Endothelial cell of hepatic sinusoid (primary cell): Measurements from ENCODE around the gene ELMO1.

ENCODE experiments used
- in situ Hi-C: cut with HindIII; loops from 2 replicates; pipeline ENCODE4 v1.10.0; 2017; ENCODE audit warnings: low sequenced_read_pairs

The ELMO1 gene

DNA sequence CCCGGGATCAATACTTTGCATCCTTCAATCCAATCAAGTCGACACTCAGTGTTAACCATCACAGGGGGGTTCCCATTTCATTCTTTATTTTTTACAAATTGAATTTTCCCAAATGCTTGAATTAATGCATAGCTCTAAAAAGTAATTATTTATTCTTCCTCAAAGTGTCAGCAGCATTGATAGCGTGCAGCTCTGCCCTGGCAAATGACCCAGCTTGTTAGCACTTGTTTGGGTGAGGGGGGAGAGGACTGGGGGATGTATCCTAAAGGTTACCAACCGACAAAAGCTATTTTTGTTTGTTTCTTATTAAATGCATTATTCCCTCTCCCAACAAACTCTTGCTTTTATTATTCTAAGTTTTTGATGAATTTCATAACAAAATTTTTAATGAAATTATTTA is 27.0 kb upstream of the ELMO1 start:
- in situ Hi-C loops, result no loop called here

GRCh38 chr7:37471619-37472018 is 23.0 kb upstream of the ELMO1 start:
- in situ Hi-C loops, result no loop called here

DNA sequence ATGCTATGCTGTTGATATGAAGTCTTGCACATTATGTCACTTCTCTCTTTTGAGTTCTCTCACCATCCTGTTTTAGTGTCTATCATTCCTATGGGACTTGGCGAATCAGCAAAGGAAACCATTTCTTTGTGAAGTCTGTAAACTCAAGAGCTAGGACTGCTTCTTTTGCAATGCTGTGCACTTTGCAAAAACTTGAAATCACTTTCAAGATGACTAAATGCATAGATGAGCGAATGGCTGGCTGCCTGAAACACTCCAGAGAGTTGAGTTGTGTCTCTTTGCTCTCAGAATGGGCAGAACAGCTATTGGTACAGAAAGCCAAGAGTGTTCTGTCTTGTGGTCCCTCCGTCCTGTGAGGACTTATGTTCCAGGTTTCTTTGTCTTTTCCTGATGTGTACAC is 18.3 kb upstream of the ELMO1 start:
- in situ Hi-C loops, result no loop called here

- in situ Hi-C loops, result no loop called here
Observed at GRCh38 chr7:37462138-37462537, 13.5 kb upstream of the ELMO1 start.

- in situ Hi-C loops, result no loop called here
Observed at GRCh38 chr7:37455081-37455480, 6.4 kb upstream of the ELMO1 start.

DNA sequence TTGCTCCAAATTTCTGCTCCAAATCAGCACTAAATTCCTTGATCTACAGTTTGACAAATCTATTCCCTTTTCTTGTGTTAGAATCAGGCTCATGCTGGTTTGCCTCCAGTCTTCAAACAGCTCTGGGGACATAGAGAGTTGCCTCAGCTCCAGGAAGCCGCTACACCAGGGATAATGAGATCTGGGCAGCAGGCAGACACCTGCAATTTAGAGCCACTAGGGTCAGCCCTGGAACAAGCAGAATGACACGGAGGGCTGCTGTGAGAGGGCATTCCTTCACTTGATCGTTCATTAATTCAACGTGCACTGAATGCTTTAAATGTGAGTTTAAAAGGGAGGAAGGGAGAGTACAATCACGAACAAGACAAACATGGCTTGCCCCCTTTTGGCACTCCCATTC is 3.7 kb upstream of the ELMO1 start:
- in situ Hi-C loops, result no loop called here

- in situ Hi-C loops, result no loop called here
Observed at GRCh38 chr7:37450035-37450434, 1.4 kb upstream of the ELMO1 start.

GRCh38 chr7:37449621-37450020 is 957 bp upstream of the ELMO1 start:
- in situ Hi-C loops, result no loop called here

DNA sequence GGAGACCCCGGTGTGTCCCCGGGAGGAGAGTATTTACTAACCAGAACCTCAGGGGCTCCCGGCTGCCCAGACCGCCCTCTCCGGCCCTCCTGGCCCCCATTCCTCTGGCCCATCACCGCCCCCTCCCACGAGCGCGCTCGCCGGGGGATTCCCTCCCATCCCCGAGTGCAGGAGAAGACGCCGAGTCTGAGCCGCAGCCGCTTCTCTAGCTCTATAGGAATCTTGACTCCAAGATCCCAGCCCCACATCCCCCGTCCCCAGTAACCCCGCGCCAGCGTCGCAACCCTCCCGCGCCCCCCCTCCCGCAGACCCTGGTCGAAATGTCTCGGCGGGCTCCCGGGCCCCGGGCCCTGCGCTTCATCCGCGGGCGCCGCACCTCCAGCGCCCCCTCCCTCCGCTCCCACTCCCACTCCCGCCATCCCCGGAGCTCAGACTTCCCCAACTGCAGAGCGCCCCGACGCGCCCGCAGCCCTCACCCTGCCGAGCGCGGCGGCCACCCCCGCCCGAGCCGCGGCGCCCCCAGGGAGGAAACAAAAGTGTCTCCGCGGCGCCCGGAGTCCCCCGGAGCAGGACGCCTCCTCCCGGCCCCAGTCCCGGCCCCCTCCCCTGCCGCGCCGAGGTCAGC is 541 bp downstream of the ELMO1 start:
- in situ Hi-C loops, result no loop called here

GRCh38 chr7:37446371-37446770 is 2.3 kb downstream of the ELMO1 start:
- in situ Hi-C loops, result no loop called here

DNA sequence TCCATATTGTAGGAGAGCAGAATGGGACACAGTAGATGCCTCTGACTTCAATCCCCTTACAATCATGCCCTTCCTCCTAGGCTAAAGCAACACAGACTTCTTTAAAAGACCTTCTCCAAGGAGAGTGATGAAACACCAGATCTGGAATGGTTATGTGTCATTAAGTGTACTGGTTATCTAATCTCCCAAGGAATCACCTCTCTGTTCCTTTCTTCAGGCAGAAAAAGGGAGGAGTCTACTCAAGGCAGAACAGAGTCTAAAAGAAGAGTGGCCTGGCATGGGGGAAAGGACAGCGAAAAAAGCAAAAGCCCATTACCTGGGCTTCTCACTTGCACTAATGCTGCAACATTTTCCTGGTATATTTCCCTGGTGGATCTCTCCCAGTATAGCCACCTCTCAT is 2.9 kb downstream of the ELMO1 start:
- in situ Hi-C loops, result no loop called here

- in situ Hi-C loops, result no loop called here
Observed at GRCh38 chr7:37445064-37445723, 3.5 kb downstream of the ELMO1 start.

GRCh38 chr7:37443627-37444026 is 5.0 kb downstream of the ELMO1 start:
- in situ Hi-C loops, result no loop called here

GRCh38 chr7:37442268-37442667 is 6.4 kb downstream of the ELMO1 start:
- in situ Hi-C loops, result no loop called here

- in situ Hi-C loops, result no loop called here
Observed at GRCh38 chr7:37441816-37442215, 6.8 kb downstream of the ELMO1 start.

GRCh38 chr7:37441386-37441760 is 7.3 kb downstream of the ELMO1 start:
- in situ Hi-C loops, result no loop called here

- in situ Hi-C loops, result no loop called here
Observed at GRCh38 chr7:37440738-37441385, 7.8 kb downstream of the ELMO1 start.

DNA sequence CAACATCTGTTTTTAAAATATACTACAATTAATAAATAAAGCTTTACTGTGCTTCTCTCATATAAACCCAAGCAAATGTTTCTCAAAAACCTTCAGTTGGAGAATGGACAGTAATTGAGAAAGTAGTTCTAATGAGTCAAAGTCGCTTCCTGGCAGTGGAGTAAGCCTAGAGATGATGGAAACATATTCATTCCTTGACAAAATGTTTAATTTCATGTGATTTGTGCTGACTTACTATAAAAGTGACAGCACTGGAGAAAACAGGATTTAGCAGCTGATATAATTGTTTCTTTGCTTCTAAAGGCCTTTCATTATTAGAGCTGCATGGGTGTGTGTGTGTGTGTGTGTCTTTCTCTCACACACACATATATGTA is 9.0 kb downstream of the ELMO1 start:
- in situ Hi-C loops, result no loop called here

GRCh38 chr7:37438906-37439652 is 9.6 kb downstream of the ELMO1 start:
- in situ Hi-C loops, result no loop called here

DNA sequence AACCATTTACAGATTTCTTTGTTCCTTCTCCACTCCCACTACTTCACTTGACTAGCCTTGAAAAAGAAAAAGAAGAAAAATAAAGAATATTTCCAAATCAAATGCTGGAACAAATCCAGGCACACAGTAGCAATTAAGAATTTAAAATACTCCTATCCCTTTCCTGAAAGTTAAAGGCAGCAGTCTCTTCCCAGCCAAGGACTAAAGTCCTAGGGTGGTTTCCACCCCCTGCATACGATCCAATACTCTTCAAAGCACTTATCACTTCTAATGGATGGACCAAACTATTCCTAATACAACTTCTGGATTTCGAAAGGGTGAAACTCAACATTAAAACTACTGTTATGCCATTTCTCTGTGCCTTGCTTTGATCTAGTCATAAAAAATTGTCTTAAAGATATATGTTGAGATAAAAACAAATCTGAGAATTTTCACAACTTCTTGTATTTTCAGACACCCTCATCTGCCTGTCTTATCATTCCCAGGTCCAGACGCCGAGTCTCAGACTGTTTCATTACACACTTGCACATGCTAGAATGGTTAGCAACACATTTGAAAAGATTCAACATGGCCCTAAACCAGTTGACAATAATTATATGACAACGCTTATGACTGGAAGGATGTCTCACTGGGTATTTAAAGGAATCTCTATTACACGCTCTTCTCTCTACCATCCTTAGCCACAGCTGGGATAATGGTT is 13.4 kb downstream of the ELMO1 start:
- in situ Hi-C loops, result no loop called here

DNA sequence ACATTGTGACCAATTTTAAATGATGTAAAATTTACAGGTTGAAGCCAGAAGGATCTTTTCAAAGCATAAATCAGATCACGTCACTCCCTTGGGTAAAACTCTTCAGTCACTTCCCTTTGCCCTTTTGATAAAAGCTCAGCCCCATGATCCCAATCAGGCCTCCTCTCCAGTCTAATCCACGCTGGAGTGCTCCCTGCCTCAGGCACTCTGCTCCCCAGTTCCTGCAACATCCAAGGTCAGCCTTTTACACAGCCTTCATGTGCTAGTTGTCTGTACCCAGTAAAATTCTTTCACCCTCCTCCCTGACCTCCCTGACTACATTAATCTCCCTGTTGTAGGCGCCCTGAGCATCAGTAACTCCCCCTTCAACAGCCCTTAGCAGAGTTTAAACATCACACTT is 14.1 kb downstream of the ELMO1 start:
- in situ Hi-C loops, result no loop called here
